DOHH2 (cell line): ENCODE results near the gene FGF1.

Experiments used
- H3F3A ChIP-seq: fragments of 200-600 bp; sonication (generic), shearing (Covaris generic); 2 replicates; pipeline ENCODE4 v1.6.0; 2016; ENCODE audit warnings: antibody characterized with exemption, mild to moderate bottlenecking; ENCODE audit not compliant: control insufficient read depth, insufficient read depth
- H3K27ac ChIP-seq: fragments of 200-600 bp; sonication (generic); 2 replicates; pipeline ENCODE4 v1.5.1; 2014; ENCODE audit warnings: low read depth, mild to moderate bottlenecking, low read length, moderate library complexity
- H3K27me3 ChIP-seq: fragments of 200-600 bp; sonication (generic); 2 replicates; pipeline ENCODE4 v1.6.1; 2014; ENCODE audit warnings: mild to moderate bottlenecking, low read length, mixed read lengths; ENCODE audit not compliant: control insufficient read depth
- H3K36me3 ChIP-seq: fragments of 200-600 bp; sonication (generic); 2 replicates; pipeline ENCODE4 v1.6.1; 2014; ENCODE audit warnings: mild to moderate bottlenecking, low read length, moderate library complexity, mixed read lengths; ENCODE audit not compliant: control insufficient read depth
- H3K4me1 ChIP-seq: fragments of 200-600 bp; sonication (generic); 2 replicates; pipeline ENCODE4 v1.6.1; 2014; ENCODE audit warnings: mild to moderate bottlenecking, low read length, mixed read lengths; ENCODE audit not compliant: control insufficient read depth
- H3K4me2 ChIP-seq: fragments of 200-600 bp; sonication (generic); 2 replicates; pipeline ENCODE4 v1.6.0; 2014; ENCODE audit warnings: mild to moderate bottlenecking, low read length, moderate library complexity
- H3K4me3 ChIP-seq: fragments of 200-600 bp; sonication (generic); 2 replicates; pipeline ENCODE4 v1.5.1; 2014; ENCODE audit warnings: mild to moderate bottlenecking, low read length, mixed read lengths
- H3K79me2 ChIP-seq: fragments of 200-600 bp; sonication (generic); 2 replicates; pipeline ENCODE4 v1.6.1; 2014; ENCODE audit warnings: mild to moderate bottlenecking, low read length, mixed read lengths; ENCODE audit not compliant: control insufficient read depth
- H3K9me2 ChIP-seq: fragments of 200-600 bp; sonication (generic); replicated peaks from 2 replicates; pipeline ENCODE4 v1.6.1; 2014; ENCODE audit warnings: mild to moderate bottlenecking, low read length, mixed read lengths; ENCODE audit not compliant: control insufficient read depth
- H3K9me3 ChIP-seq: fragments of 200-600 bp; sonication (generic); 2 replicates; pipeline ENCODE4 v1.6.1; 2014; ENCODE audit warnings: antibody characterized with exemption, low read length, mixed read lengths; ENCODE audit not compliant: control insufficient read depth, insufficient read depth
- H4K20me1 ChIP-seq: fragments of 200-600 bp; sonication (generic); 2 replicates; pipeline ENCODE4 v1.6.0; 2014; ENCODE audit warnings: low read depth, mild to moderate bottlenecking, antibody characterized with exemption, low read length, moderate library complexity; ENCODE audit not compliant: control insufficient read depth, insufficient read depth
- EZH2phosphoT487 ChIP-seq: fragments of 200-600 bp; sonication (generic); IDR thresholded peaks from 2 replicates; pipeline ENCODE4 v1.6.1; 2017; ENCODE audit warnings: borderline replicate concordance, mild to moderate bottlenecking, antibody characterized with exemption, low read length, moderate library complexity, mixed read lengths
- TF ChIP-seq, protein P1 (sequence below): fragments of 200-600 bp; sonication (generic); IDR thresholded peaks from one replicate; pipeline ENCODE4 v1.5.1; 2014; ENCODE audit warnings: antibody characterized with exemption, mild to moderate bottlenecking, low read depth, low read length; ENCODE audit not compliant: poor library complexity, severe bottlenecking

Gene FGF1

DNA sequence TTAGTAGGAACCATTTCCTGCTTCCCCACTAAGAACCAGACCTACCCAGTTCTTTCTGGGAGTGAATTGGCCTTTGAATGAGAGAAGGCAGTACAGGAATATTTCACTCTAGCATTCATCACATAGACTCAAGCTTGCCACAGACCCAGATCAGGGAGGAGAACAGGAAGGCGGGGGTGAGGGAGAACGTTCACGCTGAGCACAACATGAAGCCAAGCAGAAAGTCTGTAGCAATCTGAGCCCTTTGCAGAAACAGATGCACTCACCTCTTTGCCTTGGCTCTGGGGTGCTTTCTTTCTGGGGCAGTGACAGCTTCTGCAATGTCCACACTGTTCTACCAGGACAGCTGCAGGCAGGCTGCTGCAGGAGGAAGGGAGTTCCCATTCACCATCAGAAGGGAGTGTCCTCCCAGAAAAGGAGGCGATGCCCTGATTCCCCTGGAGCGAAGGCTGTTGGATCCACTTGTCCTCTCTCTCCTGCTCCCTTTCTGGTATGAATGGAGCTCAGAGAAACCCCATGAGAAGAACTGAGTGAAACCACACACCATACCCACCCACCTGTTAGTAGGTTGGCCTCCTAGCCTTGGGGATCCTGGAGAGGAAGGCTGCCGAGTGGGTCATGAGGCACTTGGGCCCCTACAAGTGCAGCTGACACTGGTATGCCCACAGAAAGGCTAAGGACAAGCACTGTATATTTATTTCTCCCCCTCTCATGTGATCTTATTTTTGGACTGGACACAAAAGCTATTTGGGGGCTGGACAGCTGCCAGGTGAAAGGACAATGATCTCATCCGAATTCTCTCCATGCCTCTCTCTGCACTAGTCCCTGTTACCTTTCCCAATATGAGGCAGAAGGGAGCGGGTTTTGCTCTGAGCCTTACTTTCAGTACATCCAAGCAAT is 11.7 kb upstream of the FGF1 start:
- Histone ChIP-seq H3K9me2 (no peaks in the 10 kb centered on the region), H3K79me2 (no peaks in the 10 kb centered on the region), H3K4me2 (no peak overlapping the region), H3K4me1 (no peaks in the 10 kb centered on the region), H3K27me3 (peaks cover 17% of the 10 kb centered on the region), H3F3A (no peaks in the 10 kb centered on the region), H3K4me3 (no peak overlapping the region), H3K36me3 (no peaks in the 10 kb centered on the region), H3K9me3 (no peaks in the 10 kb centered on the region), H3K27ac (no peak overlapping the region), H4K20me1 (no peaks in the 10 kb centered on the region)
- TF ChIP-seq, protein P1, sequence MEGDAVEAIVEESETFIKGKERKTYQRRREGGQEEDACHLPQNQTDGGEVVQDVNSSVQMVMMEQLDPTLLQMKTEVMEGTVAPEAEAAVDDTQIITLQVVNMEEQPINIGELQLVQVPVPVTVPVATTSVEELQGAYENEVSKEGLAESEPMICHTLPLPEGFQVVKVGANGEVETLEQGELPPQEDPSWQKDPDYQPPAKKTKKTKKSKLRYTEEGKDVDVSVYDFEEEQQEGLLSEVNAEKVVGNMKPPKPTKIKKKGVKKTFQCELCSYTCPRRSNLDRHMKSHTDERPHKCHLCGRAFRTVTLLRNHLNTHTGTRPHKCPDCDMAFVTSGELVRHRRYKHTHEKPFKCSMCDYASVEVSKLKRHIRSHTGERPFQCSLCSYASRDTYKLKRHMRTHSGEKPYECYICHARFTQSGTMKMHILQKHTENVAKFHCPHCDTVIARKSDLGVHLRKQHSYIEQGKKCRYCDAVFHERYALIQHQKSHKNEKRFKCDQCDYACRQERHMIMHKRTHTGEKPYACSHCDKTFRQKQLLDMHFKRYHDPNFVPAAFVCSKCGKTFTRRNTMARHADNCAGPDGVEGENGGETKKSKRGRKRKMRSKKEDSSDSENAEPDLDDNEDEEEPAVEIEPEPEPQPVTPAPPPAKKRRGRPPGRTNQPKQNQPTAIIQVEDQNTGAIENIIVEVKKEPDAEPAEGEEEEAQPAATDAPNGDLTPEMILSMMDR: no peak
- TF ChIP-seq EZH2phosphoT487: no peak

DNA sequence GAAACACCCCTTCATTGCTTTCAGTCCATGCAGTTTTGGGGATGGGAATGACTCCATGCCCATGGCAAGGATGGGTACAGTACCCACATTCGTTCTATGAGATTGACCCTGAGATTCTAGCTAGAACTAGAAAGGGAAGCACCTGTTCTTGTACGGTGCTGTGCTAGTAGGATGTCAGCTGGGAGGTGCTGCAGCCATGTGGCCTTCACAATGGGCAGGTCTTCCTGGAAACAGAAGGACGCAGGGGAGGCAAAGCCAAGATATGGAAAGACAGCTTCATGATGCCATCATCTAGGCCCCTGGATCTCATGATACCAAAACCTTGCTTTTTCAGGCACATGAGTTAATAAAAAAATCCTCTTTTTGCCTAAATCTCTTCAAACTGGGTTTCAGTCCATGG is 10.5 kb upstream of the FGF1 start:
- H3K27ac ChIP-seq: no peak overlapping the region
- no peaks in the 10 kb centered on the region for H3K79me2 ChIP-seq
- H3K27me3 ChIP-seq: peaks cover 17% of the 10 kb centered on the region
- no peaks in the 10 kb centered on the region for H3K9me2 ChIP-seq
- no peaks in the 10 kb centered on the region for H3K4me1 ChIP-seq
- H3K4me3 ChIP-seq: no peak overlapping the region
- H3F3A ChIP-seq: no peaks in the 10 kb centered on the region
- no peak overlapping the region for H3K4me2 ChIP-seq
- H3K9me3 ChIP-seq: no peaks in the 10 kb centered on the region
- no peak for TF ChIP-seq EZH2phosphoT487
- TF ChIP-seq, protein P1: no peak
- H3K36me3 ChIP-seq: no peaks in the 10 kb centered on the region
- H4K20me1 ChIP-seq: no peaks in the 10 kb centered on the region

DNA sequence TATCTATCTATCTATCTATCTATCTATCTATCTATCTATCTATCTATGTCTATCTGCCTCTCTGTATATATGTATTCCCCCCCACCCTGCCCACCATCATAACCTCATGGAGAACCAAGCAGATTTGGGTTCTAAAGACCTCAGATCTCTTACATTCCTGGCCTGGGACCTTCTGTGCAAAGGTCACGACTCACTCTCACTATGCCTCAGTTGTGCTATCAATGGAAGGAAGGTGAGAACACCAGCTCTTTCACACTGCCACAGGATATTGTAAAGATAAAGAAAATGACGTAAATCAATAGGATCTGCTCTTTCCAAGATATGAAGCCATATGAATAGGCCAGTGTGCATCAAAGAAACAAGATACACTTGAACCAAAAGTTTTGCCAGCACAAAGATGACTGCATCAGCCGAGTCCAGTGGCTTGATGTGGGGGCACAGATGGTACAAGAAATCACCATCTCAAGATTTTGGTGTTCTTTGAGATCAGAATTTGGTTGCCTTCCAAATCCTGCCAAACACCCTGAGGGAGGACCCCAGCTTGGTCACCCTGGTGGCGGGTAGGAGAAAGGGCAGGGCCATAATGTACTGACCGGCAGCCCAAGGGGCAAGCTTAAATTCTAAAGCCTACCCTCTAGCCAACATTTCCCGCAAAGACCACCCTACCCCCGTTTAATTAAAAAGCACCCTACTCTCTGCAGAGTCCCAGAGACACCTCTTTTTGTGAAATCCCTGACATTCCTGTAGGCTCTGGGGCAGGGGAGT is 8.4 kb upstream of the FGF1 start:
- Histone ChIP-seq H3K4me1 (no peaks in the 10 kb centered on the region), H3K9me3 (no peaks in the 10 kb centered on the region), H3K79me2 (no peaks in the 10 kb centered on the region), H3K27ac (no peak overlapping the region), H3K4me3 (no peak overlapping the region), H3K36me3 (no peaks in the 10 kb centered on the region), H3F3A (no peaks in the 10 kb centered on the region), H3K27me3 (peaks cover 17% of the 10 kb centered on the region), H4K20me1 (no peaks in the 10 kb centered on the region), H3K9me2 (no peaks in the 10 kb centered on the region), H3K4me2 (no peak overlapping the region)
- TF ChIP-seq, protein P1: no peak
- TF ChIP-seq EZH2phosphoT487: no peak
